Gastrocnemius medialis (tissue), 4 donors: ENCODE results near the gene APP.

Experiments used
- POLR2A ChIP-seq, 2 donors: fragments of 450-650 bp; IDR thresholded peaks; one replicate each; pipeline ENCODE4 v1.6.1; 2017; ENCODE audit warnings: antibody characterized with exemption in 2 of 2, mild to moderate bottlenecking in 2 of 2, moderate library complexity in 2 of 2
- TF ChIP-seq, protein P1 (sequence below), 5 experiments: fragments of 450-650 bp in 3 of 5; fragments of 200-600 bp in 2 of 5; sonication (generic) in 2 of 5; IDR thresholded peaks in 4 of 5; conservative IDR thresholded peaks in 1 of 5; 1 replicate in 4 of 5; 2 replicates in 1 of 5; pipeline ENCODE4 v1.5.1; 2016 to 2019; ENCODE audit warnings: antibody characterized with exemption in 5 of 5, mild to moderate bottlenecking in 3 of 5, moderate library complexity in 3 of 5

DNA sequence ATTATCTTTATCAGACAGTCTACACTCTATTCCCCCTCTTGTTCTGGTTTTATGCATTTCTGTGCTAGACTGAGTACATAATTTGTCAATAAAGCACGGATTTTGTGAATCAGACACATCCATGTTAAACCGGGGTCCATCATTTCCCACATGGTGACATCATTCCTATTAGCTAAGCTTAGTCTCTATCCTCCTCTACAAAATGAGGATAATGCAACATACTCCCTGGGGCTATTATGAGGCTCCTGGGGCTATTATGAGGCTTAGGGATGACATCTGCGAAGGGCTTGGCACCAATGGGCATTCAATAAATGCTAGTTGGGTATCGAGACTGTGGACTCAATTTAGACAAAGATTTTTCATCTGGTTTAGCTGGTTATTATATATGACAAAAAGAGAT, 25.1 kb upstream of the APP start:
- TF ChIP-seq, protein P1, sequence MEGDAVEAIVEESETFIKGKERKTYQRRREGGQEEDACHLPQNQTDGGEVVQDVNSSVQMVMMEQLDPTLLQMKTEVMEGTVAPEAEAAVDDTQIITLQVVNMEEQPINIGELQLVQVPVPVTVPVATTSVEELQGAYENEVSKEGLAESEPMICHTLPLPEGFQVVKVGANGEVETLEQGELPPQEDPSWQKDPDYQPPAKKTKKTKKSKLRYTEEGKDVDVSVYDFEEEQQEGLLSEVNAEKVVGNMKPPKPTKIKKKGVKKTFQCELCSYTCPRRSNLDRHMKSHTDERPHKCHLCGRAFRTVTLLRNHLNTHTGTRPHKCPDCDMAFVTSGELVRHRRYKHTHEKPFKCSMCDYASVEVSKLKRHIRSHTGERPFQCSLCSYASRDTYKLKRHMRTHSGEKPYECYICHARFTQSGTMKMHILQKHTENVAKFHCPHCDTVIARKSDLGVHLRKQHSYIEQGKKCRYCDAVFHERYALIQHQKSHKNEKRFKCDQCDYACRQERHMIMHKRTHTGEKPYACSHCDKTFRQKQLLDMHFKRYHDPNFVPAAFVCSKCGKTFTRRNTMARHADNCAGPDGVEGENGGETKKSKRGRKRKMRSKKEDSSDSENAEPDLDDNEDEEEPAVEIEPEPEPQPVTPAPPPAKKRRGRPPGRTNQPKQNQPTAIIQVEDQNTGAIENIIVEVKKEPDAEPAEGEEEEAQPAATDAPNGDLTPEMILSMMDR (IDR thresholded peaks at IDR 0.05 in 4 of 5, conservative IDR thresholded peaks at IDR 0.05 in 1 of 5) = no peak
- TF ChIP-seq POLR2A (IDR thresholded peaks at IDR 0.05) = no peak
